HepG2 (cell line): Measurements from ENCODE around the gene TECPR1. TPM values are rescaled to one million over a fixed set of nuclear protein-coding genes. Genes with fewer than 3 reads are reported as not detected.

Experiments used
- ARNTL ChIP-seq: sonication (generic); formaldehyde crosslinking; IDR thresholded peaks from 2 replicates; pipeline ENCODE4 v1.4.0; 2020; ENCODE audit warnings: mild to moderate bottlenecking, missing genetic modification reagents
- IRX3 ChIP-seq: sonication (generic); formaldehyde crosslinking; IDR thresholded peaks from 2 replicates; pipeline ENCODE4 v1.8.1; 2023; ENCODE audit warnings: mild to moderate bottlenecking, low read depth, missing genetic modification reagents, borderline replicate concordance
- KIAA2018 ChIP-seq: sonication (generic); formaldehyde crosslinking; IDR thresholded peaks from 2 replicates; pipeline ENCODE4 v1.5.0; 2020; ENCODE audit warnings: mild to moderate bottlenecking, missing genetic modification reagents, borderline replicate concordance
- KMT2B ChIP-seq: IDR thresholded peaks from 2 replicates; pipeline ENCODE4 v1.6.1; 2016; ENCODE audit warnings: missing genetic modification reagents, missing compliant biosample characterization
- MLXIP ChIP-seq: sonication (generic); formaldehyde crosslinking; IDR thresholded peaks from 2 replicates; pipeline ENCODE4 v1.9.0; 2021; ENCODE audit warnings: missing genetic modification reagents, borderline replicate concordance
- MYNN ChIP-seq: sonication (generic); formaldehyde crosslinking; IDR thresholded peaks from 2 replicates; pipeline ENCODE4 v1.4.0; 2020; ENCODE audit warnings: mild to moderate bottlenecking, low read depth, missing genetic modification reagents
- NFYC ChIP-seq: IDR thresholded peaks from 2 replicates; pipeline ENCODE4 v1.6.1; 2016; ENCODE audit warnings: missing genetic modification reagents, missing compliant biosample characterization
- RNF2 ChIP-seq: fragments of 450-650 bp; conservative IDR thresholded peaks from 2 replicates; pipeline ENCODE4 v1.6.1; 2016; ENCODE audit warnings: low read depth
- SKI ChIP-seq: fragments of 450-650 bp; IDR thresholded peaks from one replicate; pipeline ENCODE4 v1.6.1; 2018; ENCODE audit warnings: mild to moderate bottlenecking; ENCODE audit not compliant: partially characterized antibody
- TEF ChIP-seq: sonication (generic); formaldehyde crosslinking; IDR thresholded peaks from 2 replicates; pipeline ENCODE4 v1.5.0; 2020; ENCODE audit warnings: missing genetic modification reagents
- TOPORS ChIP-seq: sonication (generic); formaldehyde crosslinking; IDR thresholded peaks from 2 replicates; pipeline ENCODE4 v1.8.0; 2023; ENCODE audit warnings: mild to moderate bottlenecking, missing genetic modification reagents
- ZIK1 ChIP-seq: sonication (generic); formaldehyde crosslinking; IDR thresholded peaks from 2 replicates; pipeline ENCODE4 v1.5.0; 2020; ENCODE audit warnings: mild to moderate bottlenecking, low read depth, missing genetic modification reagents, borderline replicate concordance
- ZNF350 ChIP-seq: sonication (generic); formaldehyde crosslinking; IDR thresholded peaks from 2 replicates; pipeline ENCODE4 v1.4.0; 2020; ENCODE audit warnings: mild to moderate bottlenecking, low read depth, missing genetic modification reagents, borderline replicate concordance
- ZNF567 ChIP-seq: sonication (generic); formaldehyde crosslinking; IDR thresholded peaks from 2 replicates; pipeline ENCODE4 v1.8.1; 2023; ENCODE audit warnings: mild to moderate bottlenecking, missing genetic modification reagents, borderline replicate concordance
- polyA plus RNA-seq, 8 experiments: library from polyadenylated mRNA; depleted of rRNA in 3 of 8; stranded (reverse) in 7 of 8; unstranded in 1 of 8; fragments of >200 nt; fragmentation: Illumina TruSeq in 4 of 8; extraction: Trizol in 4 of 8; gene quantifications; 2 replicates each; pipeline versions ENCODE4 v1.2.1 to v1.2.3, GENCODE V29; 2011 to 2016; ENCODE audit warnings: low read depth in 4 of 8, missing spikeins in 1 of 8, mixed read lengths in 1 of 8; ENCODE audit not compliant: insufficient read depth in 1 of 8
- total RNA-seq, 5 experiments: library from RNA; depleted of rRNA; stranded (reverse); fragments of >200 nt; fragmentation: Illumina TruSeq; extraction: Trizol; gene quantifications; 2 replicates each; pipeline ENCODE4 v1.2.3, GENCODE V29; 2016; ENCODE audit warnings: low read depth in 1 of 5

TECPR1 gene
- total and polyA plus RNA-seq, 2 of the 13 experiments (the other 11 are each of a cell fraction or from before 2014, with no cell fraction given): 2.3 to 6.3 TPM

- TF ChIP-seq KIAA2018 (CRISPR knock-in tag) (no peak), ARNTL (CRISPR knock-in tag) (peak; percentile 69; the same call in 1 of the 2 replicates), MLXIP (CRISPR knock-in tag) (no peak), NFYC (CRISPR knock-in tag) (peak; percentile 97), MYNN (CRISPR knock-in tag) (no peak), KMT2B (peak; percentile 72; the same call in 1 of the 2 replicates), ZNF350 (no peak), TOPORS (no peak), RNF2 (0 out of 2 replicates have a peak, but pooled peaks have one; percentile 22), TEF (CRISPR knock-in tag) (no peak), ZIK1 (CRISPR knock-in tag) (peak; percentile 80; the same call in 1 of the 2 replicates), ZNF567 (CRISPR knock-in tag) (no peak), IRX3 (CRISPR knock-in tag) (no peak), SKI (peak; percentile 69)
Measured at GRCh38 chr7:98251601-98252424, at the start of gene TECPR1 (continued).
